Duodenal mucosa (tissue), 2 donors: ENCODE data around the gene SH3BGRL2.
A peak's percentile ranks its signal among the peaks of the same experiment; 100 is the strongest.

Experiments
- H3K27ac ChIP-seq: one replicate; pipeline ENCODE4 v1.7.0; 2013; ENCODE audit warnings: low read depth, low read length
- H3K27me3 ChIP-seq, 2 donors: one replicate each; pipeline ENCODE4 v1.7.0; 2013; ENCODE audit warnings: low read length in 2 of 2, control low read depth in 1 of 2; ENCODE audit not compliant: insufficient read depth in 2 of 2, control insufficient read depth in 1 of 2
- H3K36me3 ChIP-seq, 2 donors: one replicate each; pipeline ENCODE4 v1.7.0; 2013; ENCODE audit warnings: low read length in 2 of 2, control low read depth in 1 of 2; ENCODE audit not compliant: insufficient read depth in 2 of 2, control insufficient read depth in 1 of 2
- H3K4me1 ChIP-seq, 2 donors: one replicate each; pipeline ENCODE4 v1.7.0; 2013; ENCODE audit warnings: low read length in 2 of 2, control low read depth in 1 of 2; ENCODE audit not compliant: insufficient read depth in 2 of 2, control insufficient read depth in 1 of 2
- H3K4me3 ChIP-seq, 2 donors: one replicate each; pipeline ENCODE4 v1.7.0; 2013; ENCODE audit warnings: low read length in 2 of 2, low read depth in 1 of 2
- H3K9ac ChIP-seq, 2 donors: one replicate each; pipeline ENCODE4 v1.7.0; 2013; ENCODE audit warnings: low read length in 2 of 2, low read depth in 1 of 2
- H3K9me3 ChIP-seq, 2 donors: one replicate each; pipeline ENCODE4 v1.7.0; 2013; ENCODE audit warnings: low read length in 2 of 2, control low read depth in 1 of 2; ENCODE audit not compliant: control insufficient read depth in 1 of 2

The SH3BGRL2 gene

GRCh38 chr6:79628466-79629288, 2.5 kb upstream of the SH3BGRL2 start:
- Histone ChIP-seq H3K27ac (no peak overlapping the region), H3K9me3 (no peaks in the 10 kb centered on the region), H3K4me1 (peaks cover 2 to 19% of the 10 kb centered on the region in 2 donors), H3K36me3 (no peaks in the 10 kb centered on the region), H3K9ac (no peak overlapping the region), H3K27me3 (no peaks in the 10 kb centered on the region), H3K4me3 (no peak overlapping the region)

GRCh38 chr6:79630380-79630882, 698 bp upstream of the SH3BGRL2 start:
- Histone ChIP-seq H3K9ac (peak overlapping the region; percentile 10 to 70), H3K9me3 (no peaks in the 10 kb centered on the region), H3K36me3 (no peaks in the 10 kb centered on the region), H3K4me1 (peaks cover 7 to 35% of the 10 kb centered on the region in 2 donors), H3K27ac (no peak overlapping the region), H3K4me3 (peak overlapping the region; percentile 77 to 81), H3K27me3 (no peaks in the 10 kb centered on the region)

GRCh38 chr6:79631693-79632172, 604 bp downstream of the SH3BGRL2 start:
- H3K27me3 ChIP-seq, result no peaks in the 10 kb centered on the region
- peak overlapping the region; percentile 77 to 81 for H3K4me3 ChIP-seq
- H3K9me3 ChIP-seq, result no peaks in the 10 kb centered on the region
- peak overlapping the region; percentile 61 to 70 for H3K9ac ChIP-seq
- no peak overlapping the region for H3K27ac ChIP-seq
- peaks cover 7 to 36% of the 10 kb centered on the region in 2 donors for H3K4me1 ChIP-seq
- H3K36me3 ChIP-seq, result no peaks in the 10 kb centered on the region

GRCh38 chr6:79632580-79632979, 1.5 kb downstream of the SH3BGRL2 start:
- Histone ChIP-seq H3K4me3 (peak overlapping the region; percentile 77 to 81), H3K27ac (no peak overlapping the region), H3K36me3 (no peaks in the 10 kb centered on the region), H3K27me3 (no peaks in the 10 kb centered on the region), H3K9me3 (no peaks in the 10 kb centered on the region), H3K9ac (peak overlapping the region in 1 of 2 donors; percentile 39), H3K4me1 (peaks cover 7 to 36% of the 10 kb centered on the region in 2 donors)

GRCh38 chr6:79634491-79635231, 3.5 kb downstream of the SH3BGRL2 start:
- no peaks in the 10 kb centered on the region for H3K27me3 ChIP-seq
- H3K27ac ChIP-seq, result no peak overlapping the region
- H3K4me1 ChIP-seq, result peaks cover 7 to 30% of the 10 kb centered on the region in 2 donors
- H3K9ac ChIP-seq, result no peak overlapping the region
- H3K4me3 ChIP-seq, result no peak overlapping the region
- no peaks in the 10 kb centered on the region for H3K36me3 ChIP-seq
- H3K9me3 ChIP-seq, result no peaks in the 10 kb centered on the region

- H3K9me3 ChIP-seq, result no peaks in the 10 kb centered on the region
- no peaks in the 10 kb centered on the region for H3K27me3 ChIP-seq
- H3K9ac ChIP-seq, result no peak overlapping the region
- no peak overlapping the region for H3K4me3 ChIP-seq
- no peaks in the 10 kb centered on the region for H3K36me3 ChIP-seq
- peaks cover 11 to 30% of the 10 kb centered on the region in 2 donors for H3K4me1 ChIP-seq
- no peak overlapping the region for H3K27ac ChIP-seq
Measured at GRCh38 chr6:79635232-79635543, 4.1 kb downstream of the SH3BGRL2 start.

- Histone ChIP-seq H3K36me3 (no peaks in the 10 kb centered on the region), H3K27ac (no peak overlapping the region), H3K4me3 (no peak overlapping the region), H3K9me3 (no peaks in the 10 kb centered on the region), H3K9ac (no peak overlapping the region), H3K4me1 (peaks cover 13 to 24% of the 10 kb centered on the region in 2 donors), H3K27me3 (no peaks in the 10 kb centered on the region)
Measured at GRCh38 chr6:79636673-79637072, 5.5 kb downstream of the SH3BGRL2 start.

- Histone ChIP-seq H3K4me1 (peaks cover 2 to 6% of the 10 kb centered on the region in 2 donors), H3K27ac (no peak overlapping the region), H3K36me3 (no peaks in the 10 kb centered on the region), H3K4me3 (no peak overlapping the region), H3K9me3 (no peaks in the 10 kb centered on the region), H3K9ac (no peak overlapping the region), H3K27me3 (no peaks in the 10 kb centered on the region)
Measured at GRCh38 chr6:79640146-79641111, 9.3 kb downstream of the SH3BGRL2 start.

- H3K4me1 ChIP-seq, result peaks cover 14 to 39% of the 10 kb centered on the region in 2 donors
- H3K9ac ChIP-seq, result no peak overlapping the region
- no peaks in the 10 kb centered on the region for H3K27me3 ChIP-seq
- H3K4me3 ChIP-seq, result no peak overlapping the region
- H3K9me3 ChIP-seq, result no peaks in the 10 kb centered on the region
- H3K27ac ChIP-seq, result no peak overlapping the region
- no peaks in the 10 kb centered on the region for H3K36me3 ChIP-seq
Measured at GRCh38 chr6:79646006-79646405, 14.9 kb downstream of the SH3BGRL2 start.
